Smooth muscle cell (in vitro differentiated cells): ENCODE results near the gene CRYGC. TPM values are rescaled to one million over a fixed set of nuclear protein-coding genes. Genes with fewer than 3 reads are reported as not detected.

Experiments
- DNase-seq: peaks from one replicate; lab custom pipeline; 2025; ENCODE audit not compliant: unreplicated experiment; lab: John Stamatoyannopoulos, UW
- H2AFZ ChIP-seq: fragments of 200-600 bp; sonication (generic); 2 replicates; pipeline ENCODE4 v1.6.0; 2016; ENCODE audit warnings: antibody characterized with exemption, low read depth, mild to moderate bottlenecking
- H3F3A ChIP-seq: fragments of 200-600 bp; sonication (generic); 2 replicates; pipeline ENCODE4 v1.6.0; 2017; ENCODE audit warnings: antibody characterized with exemption, low read depth
- H3K27ac ChIP-seq: fragments of 200-600 bp; sonication (generic); 2 replicates; pipeline ENCODE4 v1.5.1; 2016; ENCODE audit warnings: low read depth, mild to moderate bottlenecking
- H3K27me3 ChIP-seq: fragments of 200-600 bp; sonication (generic); 2 replicates; pipeline ENCODE4 v1.6.1; 2016; ENCODE audit warnings: low read depth, mild to moderate bottlenecking
- H3K36me3 ChIP-seq: fragments of 200-600 bp; sonication (generic); 2 replicates; pipeline ENCODE4 v1.5.1; 2016; ENCODE audit warnings: low read depth
- H3K4me1 ChIP-seq: fragments of 200-600 bp; sonication (generic); 2 replicates; pipeline ENCODE4 v1.5.1; 2016; ENCODE audit warnings: low read depth
- H3K4me2 ChIP-seq: fragments of 200-600 bp; sonication (generic); 2 replicates; pipeline ENCODE4 v1.6.0; 2016; ENCODE audit warnings: mild to moderate bottlenecking
- H3K4me3 ChIP-seq: fragments of 200-600 bp; sonication (generic); 2 replicates; pipeline ENCODE4 v1.5.1; 2016; ENCODE audit warnings: mild to moderate bottlenecking
- H3K79me2 ChIP-seq: fragments of 200-600 bp; sonication (generic); 2 replicates; pipeline ENCODE4 v1.6.0; 2016; ENCODE audit warnings: low read depth, mild to moderate bottlenecking
- H3K9ac ChIP-seq: fragments of 200-600 bp; sonication (generic); 2 replicates; pipeline ENCODE4 v1.6.0; 2016; ENCODE audit warnings: low read depth
- H3K9me3 ChIP-seq: fragments of 200-600 bp; sonication (generic); replicated peaks from 2 replicates; pipeline ENCODE4 v1.5.1; 2016; ENCODE audit warnings: low read depth
- H4K20me1 ChIP-seq: fragments of 200-600 bp; sonication (generic); 2 replicates; pipeline ENCODE4 v1.6.0; 2016; ENCODE audit warnings: low read depth
- WGBS: methylation state at CpG from one replicate; pipeline ENCODE4 v1.1.7; 2016; ENCODE audit warnings: low lambda C conversion rate; 5-methylcytosine and 5-hydroxymethylcytosine counted together
- polyA plus RNA-seq: library from polyadenylated mRNA; unstranded; fragments of >200 nt; fragmentation: Nextera tagmentation; extraction: Ambion mirVana; gene quantifications from 2 replicates; pipeline ENCODE4 v1.2.1, GENCODE V29; 2016
- total RNA-seq: library from RNA; depleted of rRNA; stranded (reverse); fragments of >200 nt; gene quantifications from 2 replicates; pipeline ENCODE4 v1.2.3, GENCODE V29; 2014
- TF ChIP-seq, protein P1 (sequence below): fragments of 200-600 bp; sonication (generic); IDR thresholded peaks from 2 replicates; pipeline ENCODE4 v1.5.1; 2017; ENCODE audit warnings: borderline replicate concordance, mild to moderate bottlenecking, antibody characterized with exemption; ENCODE audit not compliant: insufficient read depth, poor library complexity, severe bottlenecking

Gene CRYGC
- total and polyA plus RNA-seq, 2 experiments from 2014 or later, result not detected

DNA sequence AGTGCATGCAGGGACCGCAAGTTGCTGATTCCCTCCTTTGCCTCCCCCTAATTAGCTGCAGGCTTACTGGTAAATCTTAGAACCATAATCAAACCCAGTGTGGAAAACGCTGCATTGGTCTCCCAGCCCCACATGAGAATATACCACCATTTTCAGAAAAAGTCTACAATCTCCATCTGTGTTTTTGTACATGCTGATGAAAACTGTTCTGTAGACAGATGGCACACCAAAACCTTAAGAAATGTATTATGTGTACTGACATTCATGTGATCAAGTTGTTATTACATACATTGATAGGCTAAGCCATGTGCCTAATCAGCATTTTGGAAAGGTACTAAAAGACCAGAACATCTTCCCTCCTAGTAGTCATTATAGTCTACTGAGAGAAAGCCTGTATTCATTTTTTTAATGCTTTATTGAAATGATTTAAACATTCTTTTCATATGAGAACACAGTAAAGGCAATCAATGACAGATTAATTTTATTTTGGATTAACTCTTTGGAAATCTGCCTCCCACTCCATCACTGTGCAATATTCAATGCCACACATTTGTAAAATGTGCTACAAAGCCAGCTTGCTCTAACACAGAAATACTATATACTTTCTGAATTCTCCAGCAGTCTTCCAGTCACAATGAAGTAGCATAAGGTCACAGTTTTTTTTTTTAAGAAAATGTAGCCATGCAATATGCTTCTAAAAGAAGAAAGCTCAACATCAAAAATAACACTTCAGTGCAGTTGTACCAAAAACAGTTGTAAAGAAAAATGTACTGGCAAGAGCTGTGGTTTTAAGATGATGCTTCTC is 35.5 kb upstream of the CRYGC start:
- H3K36me3 ChIP-seq, result no peaks in the 10 kb centered on the region
- H3K9me3 ChIP-seq, result no peaks in the 10 kb centered on the region
- no peak overlapping the region for H2AFZ ChIP-seq
- no peak overlapping the region for H3K4me2 ChIP-seq
- no peaks in the 10 kb centered on the region for H4K20me1 ChIP-seq
- H3K9ac ChIP-seq, result no peak overlapping the region
- H3K79me2 ChIP-seq, result no peaks in the 10 kb centered on the region
- H3K4me3 ChIP-seq, result no peak overlapping the region
- TF ChIP-seq, protein P1, sequence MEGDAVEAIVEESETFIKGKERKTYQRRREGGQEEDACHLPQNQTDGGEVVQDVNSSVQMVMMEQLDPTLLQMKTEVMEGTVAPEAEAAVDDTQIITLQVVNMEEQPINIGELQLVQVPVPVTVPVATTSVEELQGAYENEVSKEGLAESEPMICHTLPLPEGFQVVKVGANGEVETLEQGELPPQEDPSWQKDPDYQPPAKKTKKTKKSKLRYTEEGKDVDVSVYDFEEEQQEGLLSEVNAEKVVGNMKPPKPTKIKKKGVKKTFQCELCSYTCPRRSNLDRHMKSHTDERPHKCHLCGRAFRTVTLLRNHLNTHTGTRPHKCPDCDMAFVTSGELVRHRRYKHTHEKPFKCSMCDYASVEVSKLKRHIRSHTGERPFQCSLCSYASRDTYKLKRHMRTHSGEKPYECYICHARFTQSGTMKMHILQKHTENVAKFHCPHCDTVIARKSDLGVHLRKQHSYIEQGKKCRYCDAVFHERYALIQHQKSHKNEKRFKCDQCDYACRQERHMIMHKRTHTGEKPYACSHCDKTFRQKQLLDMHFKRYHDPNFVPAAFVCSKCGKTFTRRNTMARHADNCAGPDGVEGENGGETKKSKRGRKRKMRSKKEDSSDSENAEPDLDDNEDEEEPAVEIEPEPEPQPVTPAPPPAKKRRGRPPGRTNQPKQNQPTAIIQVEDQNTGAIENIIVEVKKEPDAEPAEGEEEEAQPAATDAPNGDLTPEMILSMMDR, result no peak
- peaks cover 4% of the 10 kb centered on the region for H3K27me3 ChIP-seq
- no peaks in the 10 kb centered on the region for H3K4me1 ChIP-seq
- H3F3A ChIP-seq, result no peaks in the 10 kb centered on the region
- H3K27ac ChIP-seq, result no peak overlapping the region
- no peak for DNase-seq
- WGBS, result 92% methylated on average over 2 of the region's 2 CpGs

DNA sequence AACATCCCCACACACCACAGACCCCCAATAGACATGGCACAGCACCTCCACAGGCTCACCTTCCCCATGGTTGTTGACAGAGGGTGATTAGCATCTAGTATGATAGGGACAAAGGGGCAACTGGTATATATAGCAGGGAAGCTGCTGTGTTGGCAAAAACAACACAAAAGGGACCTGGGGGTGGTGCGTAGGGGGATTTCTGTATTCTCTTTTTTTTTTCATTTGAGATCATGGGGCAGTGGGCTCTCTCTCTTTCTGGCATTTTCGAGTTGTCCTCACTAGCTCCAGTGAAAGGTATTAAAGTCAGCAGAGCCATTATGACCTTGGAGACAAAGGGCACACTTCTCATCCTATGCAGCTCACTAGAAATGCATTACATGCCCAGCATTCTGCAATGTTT is 33.9 kb upstream of the CRYGC start, which contains the start of gene CRYGA:
TSS of gene CRYGA (minus strand) at position 101 of the 400 bp plus-strand sequence. CDS start at position 68, 33 bp downstream.
- Histone ChIP-seq H3K27me3 (peaks cover 4% of the 10 kb centered on the region), H3K4me1 (no peaks in the 10 kb centered on the region), H3K36me3 (no peaks in the 10 kb centered on the region), H3K9ac (no peak within 1 kb of the TSS), H2AFZ (no peak within 1 kb of the TSS), H3K4me3 (no peak within 1 kb of the TSS), H3F3A (no peaks in the 10 kb centered on the region), H3K9me3 (no peaks in the 10 kb centered on the region), H4K20me1 (no peaks in the 10 kb centered on the region), H3K79me2 (no peaks in the 10 kb centered on the region), H3K27ac (no peak within 1 kb of the TSS), H3K4me2 (no peak within 1 kb of the TSS)
- 85% methylated on average over 2 of the region's 2 CpGs for WGBS
- no peak for DNase-seq
- TF ChIP-seq, protein P1, result no peak

DNA sequence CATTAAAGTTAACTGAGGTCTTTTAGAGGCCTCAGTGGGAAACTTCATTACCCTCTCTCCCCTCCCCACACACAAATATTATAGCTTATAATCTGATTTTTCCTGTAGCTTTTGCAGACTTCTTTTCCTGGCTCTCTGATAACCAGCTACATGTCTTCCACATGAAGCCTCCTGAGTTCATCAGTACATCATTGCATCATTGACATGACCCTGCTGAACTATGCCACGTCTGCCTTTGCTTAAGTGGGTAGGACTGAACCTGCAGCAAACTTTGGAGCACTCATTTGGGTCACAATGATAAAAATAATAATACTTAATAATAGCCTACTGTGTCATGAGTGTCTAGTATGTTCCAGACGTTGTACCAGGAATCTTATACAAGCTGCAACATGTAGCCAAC is 26.8 kb upstream of the CRYGC start:
- Histone ChIP-seq H3K9ac (no peak overlapping the region), H3K4me3 (no peak overlapping the region), H3K4me1 (no peaks in the 10 kb centered on the region), H2AFZ (no peak overlapping the region), H4K20me1 (no peaks in the 10 kb centered on the region), H3K36me3 (no peaks in the 10 kb centered on the region), H3K79me2 (no peaks in the 10 kb centered on the region), H3K9me3 (no peaks in the 10 kb centered on the region), H3K4me2 (no peak overlapping the region), H3F3A (no peaks in the 10 kb centered on the region), H3K27me3 (no peaks in the 10 kb centered on the region), H3K27ac (no peak overlapping the region)
- TF ChIP-seq, protein P1, result no peak
- no peak for DNase-seq
- 74% methylated on average over 2 of the region's 2 CpGs for WGBS

DNA sequence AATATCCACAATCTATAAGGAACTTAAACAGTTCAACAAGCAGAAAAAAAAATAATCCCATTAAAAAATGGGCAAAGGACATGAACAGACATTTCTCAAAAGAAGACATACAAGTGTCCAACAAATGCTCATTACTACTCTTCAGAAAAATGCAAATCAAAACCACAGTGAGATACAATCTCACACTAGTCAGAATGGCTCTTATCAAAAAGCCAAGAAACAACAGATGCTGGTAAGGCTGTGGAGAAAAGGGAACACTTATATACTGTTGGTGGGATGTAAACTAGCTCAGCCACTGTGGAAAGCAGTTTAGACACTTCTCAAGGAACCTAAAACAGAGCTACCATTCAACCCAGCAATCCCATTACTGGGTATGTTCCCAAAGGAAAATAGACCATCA is 23.5 kb upstream of the CRYGC start:
- DNase-seq, result no peak
- Histone ChIP-seq H3K27me3 (no peaks in the 10 kb centered on the region), H3K9me3 (no peaks in the 10 kb centered on the region), H3K27ac (no peak overlapping the region), H3F3A (no peaks in the 10 kb centered on the region), H3K79me2 (no peaks in the 10 kb centered on the region), H3K9ac (no peak overlapping the region), H3K36me3 (no peaks in the 10 kb centered on the region), H2AFZ (no peak overlapping the region), H4K20me1 (no peaks in the 10 kb centered on the region), H3K4me1 (no peaks in the 10 kb centered on the region), H3K4me2 (no peak overlapping the region), H3K4me3 (no peak overlapping the region)
- TF ChIP-seq, protein P1, result no peak
